Suprapubic skin (tissue), 4 donors: ENCODE results near the gene CCNB1IP1. TPM values are rescaled to one million over a fixed set of nuclear protein-coding genes. Genes with fewer than 3 reads are reported as not detected.
"Not testable (repeated sequence)": the region's sequence is repeated elsewhere in the genome, so short reads cannot be mapped to it uniquely, and the experiment has no call there.

ENCODE experiments used
- DNase-seq, 2 donors: peaks; one replicate each; pipeline ENCODE4 v3.0.0-alpha.2; 2019; ENCODE audit warnings: low spot score in 2 of 2
- H3K27ac ChIP-seq: fragments of 200-600 bp; sonication (generic); one replicate; pipeline ENCODE4 v1.5.1; 2019
- H3K27me3 ChIP-seq: fragments of 200-600 bp; sonication (generic); one replicate; pipeline ENCODE4 v1.5.1; 2019
- H3K36me3 ChIP-seq: fragments of 200-600 bp; sonication (generic); one replicate; pipeline ENCODE4 v1.5.1; 2019
- H3K4me1 ChIP-seq: fragments of 200-600 bp; sonication (generic); one replicate; pipeline ENCODE4 v1.5.1; 2019
- H3K4me3 ChIP-seq: fragments of 200-600 bp; sonication (generic); one replicate; pipeline ENCODE4 v1.5.1; 2019; ENCODE audit warnings: mild to moderate bottlenecking
- H3K9me3 ChIP-seq: fragments of 200-600 bp; sonication (generic); one replicate; pipeline ENCODE4 v1.5.1; 2019
- EP300 ChIP-seq: sonication (generic); formaldehyde crosslinking; IDR thresholded peaks from one replicate; pipeline ENCODE4 v1.6.1; 2017; ENCODE audit warnings: antibody characterized with exemption
- POLR2A ChIP-seq, 2 donors: fragments of 450-650 bp; IDR thresholded peaks; one replicate each; pipeline ENCODE4 v1.6.1; 2017; ENCODE audit warnings: antibody characterized with exemption in 2 of 2, mild to moderate bottlenecking in 2 of 2, moderate library complexity in 2 of 2
- POLR2AphosphoS5 ChIP-seq, 3 donors: sonication (generic); formaldehyde crosslinking; IDR thresholded peaks; one replicate each; pipeline ENCODE4 v1.6.1; 2017; ENCODE audit warnings: antibody characterized with exemption in 3 of 3
- WGBS: methylation state at CpG from one replicate; pipeline ENCODE4 v1.1.5; 2018; 5-methylcytosine and 5-hydroxymethylcytosine counted together
- total RNA-seq, 4 donors: library from RNA; depleted of rRNA; stranded (reverse); fragments of >200 nt; gene quantifications; one replicate each; pipeline ENCODE4 v1.1.0, GENCODE V29; 2016
- TF ChIP-seq, protein P1 (sequence below), 2 donors: fragments of 200-600 bp in 1 of 2; fragments of 450-650 bp in 1 of 2; sonication (generic) in 1 of 2; IDR thresholded peaks; one replicate each; pipeline ENCODE4 v1.5.1; 2016 to 2019; ENCODE audit warnings: antibody characterized with exemption in 2 of 2, mild to moderate bottlenecking in 1 of 2, moderate library complexity in 1 of 2

CCNB1IP1 gene
- total RNA-seq, 4 donors from 2014 or later = 42.5 to 50.3 (median 47.6) TPM

GRCh38 chr14:20345366-20345765 lies 12.3 kb upstream of the CCNB1IP1 start:
- Histone ChIP-seq H3K36me3 (peaks cover 47% of the 10 kb centered on the region), H3K4me3 (no peak overlapping the region), H3K27me3 (no peaks in the 10 kb centered on the region), H3K27ac (no peak overlapping the region), H3K4me1 (peaks cover 15% of the 10 kb centered on the region), H3K9me3 (no peaks in the 10 kb centered on the region)
- DNase-seq = no peak
- WGBS = 93% methylated on average over 1 of the region's 1 CpG
- TF ChIP-seq POLR2AphosphoS5 (IDR thresholded peaks at IDR 0.05) = no peak
- TF ChIP-seq EP300 = no peak
- TF ChIP-seq POLR2A (IDR thresholded peaks at IDR 0.05) = no peak
- TF ChIP-seq, protein P1, sequence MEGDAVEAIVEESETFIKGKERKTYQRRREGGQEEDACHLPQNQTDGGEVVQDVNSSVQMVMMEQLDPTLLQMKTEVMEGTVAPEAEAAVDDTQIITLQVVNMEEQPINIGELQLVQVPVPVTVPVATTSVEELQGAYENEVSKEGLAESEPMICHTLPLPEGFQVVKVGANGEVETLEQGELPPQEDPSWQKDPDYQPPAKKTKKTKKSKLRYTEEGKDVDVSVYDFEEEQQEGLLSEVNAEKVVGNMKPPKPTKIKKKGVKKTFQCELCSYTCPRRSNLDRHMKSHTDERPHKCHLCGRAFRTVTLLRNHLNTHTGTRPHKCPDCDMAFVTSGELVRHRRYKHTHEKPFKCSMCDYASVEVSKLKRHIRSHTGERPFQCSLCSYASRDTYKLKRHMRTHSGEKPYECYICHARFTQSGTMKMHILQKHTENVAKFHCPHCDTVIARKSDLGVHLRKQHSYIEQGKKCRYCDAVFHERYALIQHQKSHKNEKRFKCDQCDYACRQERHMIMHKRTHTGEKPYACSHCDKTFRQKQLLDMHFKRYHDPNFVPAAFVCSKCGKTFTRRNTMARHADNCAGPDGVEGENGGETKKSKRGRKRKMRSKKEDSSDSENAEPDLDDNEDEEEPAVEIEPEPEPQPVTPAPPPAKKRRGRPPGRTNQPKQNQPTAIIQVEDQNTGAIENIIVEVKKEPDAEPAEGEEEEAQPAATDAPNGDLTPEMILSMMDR (IDR thresholded peaks at IDR 0.05) = no peak

- DNase-seq = no peak
- Histone ChIP-seq H3K27ac (peak overlapping the region; percentile 87), H3K4me1 (peaks cover 15% of the 10 kb centered on the region), H3K36me3 (peaks cover 33% of the 10 kb centered on the region), H3K27me3 (no peaks in the 10 kb centered on the region), H3K4me3 (peak overlapping the region; percentile 65), H3K9me3 (no peaks in the 10 kb centered on the region)
- TF ChIP-seq POLR2AphosphoS5 (IDR thresholded peaks at IDR 0.05) = no peak
- 0% methylated on average over 3 of the region's 3 CpGs for WGBS
These were observed 10.8 kb upstream of the CCNB1IP1 start for GRCh38 chr14:20343862-20344220.

DNA sequence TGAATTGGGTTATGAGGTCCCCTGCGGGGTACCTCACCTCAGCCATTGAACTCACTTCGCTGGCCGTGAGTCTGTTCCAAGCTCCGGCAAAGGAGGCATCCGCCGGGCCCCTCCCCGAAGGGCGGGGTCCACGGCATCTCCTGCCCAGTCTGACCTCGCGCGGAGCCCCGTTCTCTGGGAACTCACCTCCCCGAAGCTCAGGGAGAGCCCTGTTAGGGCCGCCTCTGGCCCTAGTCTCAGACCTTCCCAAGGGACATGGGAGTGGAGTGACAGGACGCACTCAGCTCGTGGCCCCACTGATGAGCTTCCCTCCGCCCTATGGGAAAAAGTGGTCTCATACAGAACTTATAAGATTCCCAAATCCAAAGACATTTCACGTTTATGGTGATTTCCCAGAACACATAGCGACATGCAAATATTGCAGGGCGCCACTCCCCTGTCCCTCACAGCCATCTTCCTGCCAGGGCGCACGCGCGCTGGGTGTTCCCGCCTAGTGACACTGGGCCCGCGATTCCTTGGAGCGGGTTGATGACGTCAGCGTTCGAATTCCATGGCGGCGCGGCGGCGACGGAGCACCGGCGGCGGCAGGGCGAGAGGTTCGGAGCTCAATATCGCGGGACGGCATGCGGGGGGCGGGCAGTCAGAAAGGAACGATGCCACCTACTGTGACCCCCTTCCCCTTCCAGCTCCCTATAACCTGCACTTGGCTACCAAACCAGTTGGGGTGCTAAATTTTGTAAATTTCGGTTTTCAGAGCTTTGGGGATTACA lies 10.2 kb upstream of the CCNB1IP1 start, which contains the start of gene PARP2:
Gene PARP2, plus strand, starts transcription at position 544 of the 770 bp plus-strand sequence. Its CDS starts 7 bp downstream, at position 551.
- Histone ChIP-seq H3K4me1 (peaks cover 15% of the 10 kb centered on the region), H3K36me3 (peaks cover 28% of the 10 kb centered on the region), H3K27me3 (no peaks in the 10 kb centered on the region), H3K4me3 (peak within 1 kb of the TSS; percentile 65), H3K9me3 (no peaks in the 10 kb centered on the region), H3K27ac (peak within 1 kb of the TSS; percentile 87)
- peak; percentile 98 for DNase-seq
- TF ChIP-seq POLR2A (IDR thresholded peaks at IDR 0.05) (peak; percentile 24 to 72), POLR2AphosphoS5 (IDR thresholded peaks at IDR 0.05) (peak; percentile 4 to 97 (median 60)), EP300 (no peak)
- TF ChIP-seq, protein P1 (IDR thresholded peaks at IDR 0.05) = no peak
- under 1% methylated on average over 25 of the region's 50 CpGs for WGBS

- Histone ChIP-seq H3K27ac (no peak overlapping the region), H3K36me3 (peaks cover 14% of the 10 kb centered on the region), H3K9me3 (no peaks in the 10 kb centered on the region), H3K4me3 (peak overlapping the region; percentile 65), H3K4me1 (peaks cover 15% of the 10 kb centered on the region), H3K27me3 (no peaks in the 10 kb centered on the region)
- TF ChIP-seq POLR2A (IDR thresholded peaks at IDR 0.05) (no peak), POLR2AphosphoS5 (IDR thresholded peaks at IDR 0.05) (no peak), EP300 (no peak)
- TF ChIP-seq, protein P1 (IDR thresholded peaks at IDR 0.05) = no peak
- WGBS = 48% methylated on average over 2 of the region's 2 CpGs
- no peak for DNase-seq
These were observed 8.6 kb upstream of the CCNB1IP1 start for GRCh38 chr14:20341646-20342045.

DNA sequence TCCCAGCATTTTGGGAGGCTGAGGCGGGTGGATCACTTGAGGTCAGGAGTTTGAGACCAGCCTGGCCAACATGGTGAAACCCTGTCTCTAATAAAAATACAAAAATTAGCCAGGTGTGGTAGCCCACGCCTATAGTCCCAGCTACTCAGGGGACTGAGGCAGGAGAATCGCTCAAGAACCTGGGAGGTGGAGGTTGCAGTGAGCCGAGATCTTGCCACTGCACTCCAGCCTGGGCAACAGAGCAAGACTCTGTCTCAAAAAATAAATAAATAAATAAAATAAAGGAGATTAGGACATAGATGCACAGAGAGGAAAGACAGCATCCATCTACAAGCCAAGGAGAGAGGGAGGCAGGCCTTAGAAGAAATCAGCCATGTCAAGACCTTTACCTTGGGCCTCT lies 8.0 kb upstream of the CCNB1IP1 start:
- WGBS = 96% methylated on average over 4 of the region's 4 CpGs
- not testable (repeated sequence) for H3K27me3 ChIP-seq, H3K9me3 ChIP-seq, H3K4me3 ChIP-seq, DNase-seq, H3K27ac ChIP-seq, H3K36me3 ChIP-seq
- peaks cover 15% of the 10 kb centered on the region for H3K4me1 ChIP-seq

DNA sequence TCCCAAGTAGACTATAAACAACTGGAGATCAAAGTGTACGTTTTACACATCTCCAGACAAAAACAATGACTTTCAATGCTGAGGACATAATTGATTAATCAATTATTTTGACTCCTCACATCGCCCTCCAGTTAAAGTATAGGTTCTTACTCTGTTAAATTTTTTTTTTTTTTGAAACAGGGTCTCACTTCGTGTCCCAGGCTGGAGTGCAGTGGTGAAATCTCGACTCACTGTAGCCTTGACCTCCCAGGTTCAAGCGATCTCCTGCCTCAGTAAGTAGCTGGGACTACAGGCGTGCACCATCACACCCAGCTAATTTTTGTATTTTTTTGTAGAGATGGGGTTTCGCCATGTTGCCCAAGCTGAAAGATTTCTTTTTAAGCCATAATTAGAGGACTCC lies 938 bp upstream of the CCNB1IP1 start:
- H3K4me1 ChIP-seq = peaks cover 18% of the 10 kb centered on the region
- TF ChIP-seq POLR2AphosphoS5 (IDR thresholded peaks at IDR 0.05) (no peak), EP300 (no peak), POLR2A (IDR thresholded peaks at IDR 0.05) (no peak)
- TF ChIP-seq, protein P1 (IDR thresholded peaks at IDR 0.05) = no peak
- H3K9me3 ChIP-seq = no peaks in the 10 kb centered on the region
- peak overlapping the region; percentile 84 for H3K27ac ChIP-seq
- WGBS = 82% methylated on average over 7 of the region's 7 CpGs
- no peaks in the 10 kb centered on the region for H3K36me3 ChIP-seq
- H3K27me3 ChIP-seq = no peaks in the 10 kb centered on the region
- DNase-seq = no peak
- no peak overlapping the region for H3K4me3 ChIP-seq
